Frontal cortex (tissue), 1 donor: ENCODE measurements around the gene DTD1. TPM values are rescaled to one million over a fixed set of nuclear protein-coding genes. Genes with fewer than 3 reads are reported as not detected.

Source experiments
- small RNA-seq: library from RNA; depleted of rRNA; stranded (forward); fragments of <200 nt; gene quantifications from one replicate; pipeline ENCODE3, GENCODE V24; 2014
- total RNA-seq: library from RNA; depleted of rRNA; stranded (reverse); fragments of >200 nt; gene quantifications from one replicate; pipeline ENCODE4 v1.2.3, GENCODE V29; 2014

DTD1 gene
- total RNA-seq, 1 donor from 2014 or later, result 98.2 TPM

Small RNA genes within 50 kb of the gene (small RNA-seq; reads per million reads assigned to genes)
- gene RN7SL638P (not detected), gene RNU6ATAC34P (not detected)

Other genes starting within 250 kb of the DTD1 start
- 5.3 TPM for gene DZANK1, start 121.0 kb upstream of the DTD1 start, total RNA-seq
- 35.5 TPM for gene POLR3F, start 120.7 kb upstream of the DTD1 start, total RNA-seq
- gene RBBP9, start 90.8 kb upstream of the DTD1 start, total RNA-seq, result 26.5 TPM
- gene SEC23B, start 80.1 kb upstream of the DTD1 start, total RNA-seq, result 68.9 TPM
- 101 TPM for gene SMIM26, start 20.6 kb upstream of the DTD1 start, total RNA-seq
- not detected for gene SCP2D1, start 225.7 kb downstream of the DTD1 start, total RNA-seq